Chondrocyte (in vitro differentiated cells): ENCODE results near the gene CACNA1B. TPM values are rescaled to one million over a fixed set of nuclear protein-coding genes. Genes with fewer than 3 reads are reported as not detected.

Experiments used
- DNase-seq: peaks from one replicate; pipeline ENCODE4 v3.0.0; 2021; ENCODE audit warnings: mixed read lengths, low spot score
- H3K27ac Mint-ChIP-seq: one replicate; pipeline ENCODE4 v1.8.0; 2021; ENCODE audit warnings: mild to moderate bottlenecking, moderate library complexity, mixed read lengths; ENCODE audit not compliant: unreplicated experiment
- H3K27me3 Mint-ChIP-seq: 2 replicates; pipeline ENCODE4 v1.8.0; 2021; ENCODE audit warnings: low read depth, mixed read lengths
- H3K36me3 Mint-ChIP-seq: 2 replicates; pipeline ENCODE4 v1.8.0; 2021; ENCODE audit warnings: low read depth, mixed read lengths
- H3K4me1 Mint-ChIP-seq: 2 replicates; pipeline ENCODE4 v1.8.0; 2021; ENCODE audit warnings: low read depth, mild to moderate bottlenecking, mixed read lengths
- H3K4me3 Mint-ChIP-seq: one replicate; pipeline ENCODE4 v1.8.0; 2021; ENCODE audit warnings: mild to moderate bottlenecking, moderate library complexity, mixed read lengths; ENCODE audit not compliant: unreplicated experiment
- H3K9me3 Mint-ChIP-seq: 2 replicates; pipeline ENCODE4 v1.8.0; 2021; ENCODE audit warnings: low read depth, mixed read lengths
- total RNA-seq: library from RNA; stranded (reverse); gene quantifications from 3 replicates; pipeline ENCODE4 v1.2.1, GENCODE V29; 2021
- TF ChIP-seq, protein P1 (sequence below): fragments of 200-600 bp; sonication (generic); IDR thresholded peaks from 2 replicates; pipeline ENCODE4 v1.5.0; 2021; ENCODE audit warnings: antibody characterized with exemption, mild to moderate bottlenecking, moderate library complexity

CACNA1B gene
- total RNA-seq, 1 donor from 2014 or later: 3.7 TPM

DNA sequence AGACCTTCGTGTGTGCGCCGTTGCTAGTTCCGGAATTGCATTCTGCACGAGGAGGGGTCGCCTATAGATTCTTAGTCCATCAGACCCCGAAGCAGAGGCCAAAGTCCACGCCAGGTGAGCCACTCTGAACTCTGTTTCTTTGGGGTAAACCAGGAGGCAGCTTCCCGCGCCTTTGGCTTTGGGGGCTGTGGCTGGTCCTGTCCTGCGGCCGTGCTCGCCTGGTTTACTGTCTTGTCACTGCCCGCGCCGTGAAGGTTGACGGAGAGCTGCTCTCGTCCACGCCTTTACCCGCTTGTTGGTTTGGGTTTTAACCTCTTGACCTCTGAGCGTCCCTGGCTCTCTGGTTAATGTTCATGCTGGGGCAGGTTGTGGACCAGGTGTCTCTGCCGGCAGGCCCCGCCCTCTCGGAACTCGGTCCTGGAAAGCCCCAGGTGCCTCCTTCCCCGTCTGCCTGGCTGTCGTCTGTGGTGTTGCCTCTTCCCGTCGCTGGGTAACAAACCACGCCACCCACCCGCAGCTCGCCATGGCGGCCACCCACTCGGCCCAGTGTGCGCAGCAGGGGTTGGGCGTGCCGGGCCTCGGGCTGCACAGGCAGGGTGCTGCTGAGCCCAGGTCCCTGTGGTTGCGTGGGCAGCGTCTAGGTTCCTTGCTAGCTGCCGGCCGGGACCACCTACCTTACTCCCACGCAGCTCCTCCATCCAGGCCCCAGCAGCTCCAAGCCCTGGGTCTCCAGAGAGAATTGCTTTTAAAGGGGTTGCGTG lies 44.6 kb upstream of the CACNA1B start:
- no peaks in the 10 kb centered on the region for H3K9me3 Mint-ChIP-seq
- no peaks in the 10 kb centered on the region for H3K4me1 Mint-ChIP-seq
- TF ChIP-seq, protein P1, sequence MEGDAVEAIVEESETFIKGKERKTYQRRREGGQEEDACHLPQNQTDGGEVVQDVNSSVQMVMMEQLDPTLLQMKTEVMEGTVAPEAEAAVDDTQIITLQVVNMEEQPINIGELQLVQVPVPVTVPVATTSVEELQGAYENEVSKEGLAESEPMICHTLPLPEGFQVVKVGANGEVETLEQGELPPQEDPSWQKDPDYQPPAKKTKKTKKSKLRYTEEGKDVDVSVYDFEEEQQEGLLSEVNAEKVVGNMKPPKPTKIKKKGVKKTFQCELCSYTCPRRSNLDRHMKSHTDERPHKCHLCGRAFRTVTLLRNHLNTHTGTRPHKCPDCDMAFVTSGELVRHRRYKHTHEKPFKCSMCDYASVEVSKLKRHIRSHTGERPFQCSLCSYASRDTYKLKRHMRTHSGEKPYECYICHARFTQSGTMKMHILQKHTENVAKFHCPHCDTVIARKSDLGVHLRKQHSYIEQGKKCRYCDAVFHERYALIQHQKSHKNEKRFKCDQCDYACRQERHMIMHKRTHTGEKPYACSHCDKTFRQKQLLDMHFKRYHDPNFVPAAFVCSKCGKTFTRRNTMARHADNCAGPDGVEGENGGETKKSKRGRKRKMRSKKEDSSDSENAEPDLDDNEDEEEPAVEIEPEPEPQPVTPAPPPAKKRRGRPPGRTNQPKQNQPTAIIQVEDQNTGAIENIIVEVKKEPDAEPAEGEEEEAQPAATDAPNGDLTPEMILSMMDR: no peak
- no peaks in the 10 kb centered on the region for H3K27me3 Mint-ChIP-seq
- H3K4me3 Mint-ChIP-seq: no peak overlapping the region
- DNase-seq: no peak
- no peak overlapping the region for H3K27ac Mint-ChIP-seq
- peaks cover 9% of the 10 kb centered on the region for H3K36me3 Mint-ChIP-seq

DNA sequence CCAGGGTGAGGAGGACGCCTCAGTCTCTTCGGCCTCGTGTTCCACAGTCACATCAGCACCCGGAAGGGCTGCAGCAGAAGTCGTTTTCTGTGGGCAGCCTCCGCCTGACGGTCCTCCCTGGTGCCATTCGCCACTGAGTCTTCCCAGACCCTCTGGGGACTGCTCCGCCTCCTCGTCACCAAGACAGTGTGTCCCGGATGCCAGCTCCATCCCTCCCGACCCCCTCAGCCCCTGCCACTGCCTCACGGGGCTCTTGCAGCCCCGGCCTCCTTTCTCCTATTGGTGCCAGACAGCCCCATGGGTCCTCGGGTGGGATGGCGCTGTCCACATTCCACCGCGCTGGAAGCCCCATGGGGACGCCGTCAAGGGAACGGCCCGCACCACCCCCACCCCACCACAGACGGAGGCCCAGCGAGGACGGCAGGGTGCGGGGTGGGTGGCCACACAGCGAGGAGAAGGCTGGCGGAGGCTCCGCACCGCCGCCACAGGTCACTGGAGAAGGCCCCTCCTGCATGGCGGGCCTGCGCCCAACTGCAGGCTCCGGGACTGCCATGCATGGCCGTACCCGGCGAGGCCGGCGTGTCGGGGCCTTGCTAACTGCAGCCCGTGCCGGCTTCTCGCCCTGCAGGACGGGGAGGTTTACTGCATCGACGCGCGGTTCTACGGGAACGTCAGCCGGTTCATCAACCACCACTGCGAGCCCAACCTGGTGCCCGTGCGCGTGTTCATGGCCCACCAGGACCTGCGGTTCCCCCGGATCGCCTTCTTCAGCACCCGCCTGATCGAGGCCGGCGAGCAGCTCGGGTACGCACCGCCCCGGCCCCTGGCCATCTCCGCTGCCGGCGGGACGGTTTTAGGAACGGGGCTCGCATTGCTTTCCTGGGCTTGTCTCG lies 43.6 kb upstream of the CACNA1B start:
- TF ChIP-seq, protein P1: no peak
- peaks cover 12% of the 10 kb centered on the region for H3K36me3 Mint-ChIP-seq
- no peak overlapping the region for H3K4me3 Mint-ChIP-seq

DNA sequence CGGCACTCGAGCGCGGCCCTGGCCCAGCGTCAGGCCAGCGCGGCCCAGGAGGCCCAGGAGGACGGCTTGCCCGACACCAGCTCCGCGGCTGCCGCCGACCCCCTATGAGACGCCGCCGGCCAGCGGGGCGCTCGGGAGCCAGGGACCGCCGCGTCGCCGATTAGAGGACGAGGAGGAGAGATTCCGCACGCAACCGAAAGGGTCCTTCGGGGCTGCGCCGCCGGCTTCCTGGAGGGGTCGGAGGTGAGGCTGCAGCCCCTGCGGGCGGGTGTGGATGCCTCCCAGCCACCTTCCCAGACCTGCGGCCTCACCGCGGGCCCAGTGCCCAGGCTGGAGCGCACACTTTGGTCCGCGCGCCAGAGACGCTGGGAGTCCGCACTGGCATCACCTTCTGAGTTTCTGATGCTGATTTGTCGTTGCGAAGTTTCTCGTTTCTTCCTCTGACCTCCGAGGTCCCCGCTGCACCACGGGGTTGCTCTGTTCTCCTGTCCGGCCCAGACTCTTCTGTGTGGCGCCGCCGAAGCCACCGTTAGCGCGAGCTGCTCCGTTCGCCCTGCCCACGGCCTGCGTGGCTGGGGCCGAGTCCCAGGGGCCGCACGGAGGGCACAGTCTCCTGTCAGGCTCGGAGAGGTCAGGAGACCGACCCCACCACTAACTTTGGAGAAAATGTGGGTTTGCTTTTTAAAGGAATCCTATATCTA lies 42.6 kb upstream of the CACNA1B start:
- peak; percentile 87 for DNase-seq
- peaks cover 16% of the 10 kb centered on the region for H3K36me3 Mint-ChIP-seq
- peaks cover 5% of the 10 kb centered on the region for H3K9me3 Mint-ChIP-seq

More for the DNA sequence above, 43.6 kb upstream of the CACNA1B start:
- Mint-ChIP-seq H3K27ac (no peak overlapping the region), H3K4me1 (no peaks in the 10 kb centered on the region), H3K9me3 (no peaks in the 10 kb centered on the region), H3K27me3 (no peaks in the 10 kb centered on the region)
- DNase-seq: peak; percentile 93

DNA sequence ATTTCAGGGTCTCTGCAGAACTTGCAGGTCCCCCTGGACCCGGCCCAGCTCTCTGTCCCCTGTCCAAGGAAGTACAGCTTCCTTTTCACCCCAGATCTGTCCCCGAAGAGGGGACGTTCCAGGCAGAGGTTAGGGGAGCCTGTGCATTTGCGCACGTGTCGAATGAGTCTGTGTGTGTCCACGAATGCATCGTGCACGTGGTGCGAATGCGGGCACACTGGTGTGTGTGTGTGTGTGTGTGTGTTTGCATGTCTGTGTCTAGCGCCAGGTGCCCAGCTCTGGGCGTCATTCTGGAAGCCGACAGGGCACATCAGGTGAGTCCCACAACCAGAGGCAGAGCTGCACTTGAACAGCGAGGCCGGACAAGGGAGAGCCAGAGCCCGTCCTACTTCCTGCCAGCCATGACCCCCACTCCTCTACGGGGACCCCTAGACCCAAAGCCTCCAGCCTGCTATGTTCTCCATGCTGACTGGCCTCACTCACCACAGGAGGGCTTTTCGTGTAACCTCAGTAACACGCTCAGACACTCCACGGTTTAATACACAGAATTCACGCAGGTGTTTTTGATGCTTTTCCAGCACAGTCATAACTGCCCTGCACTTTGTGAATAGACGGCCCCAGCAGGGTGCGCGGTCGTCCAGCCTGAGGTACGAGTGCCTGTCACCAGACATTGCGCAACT lies 41.3 kb upstream of the CACNA1B start:
- Mint-ChIP-seq H3K9me3 (peaks cover 5% of the 10 kb centered on the region), H3K4me1 (no peaks in the 10 kb centered on the region), H3K36me3 (peaks cover 16% of the 10 kb centered on the region), H3K4me3 (no peak overlapping the region), H3K27ac (no peak overlapping the region), H3K27me3 (no peaks in the 10 kb centered on the region)
- TF ChIP-seq, protein P1: no peak
- DNase-seq: peak; percentile 84

More for the DNA sequence above, 42.6 kb upstream of the CACNA1B start:
- Mint-ChIP-seq H3K27ac (no peak overlapping the region), H3K4me3 (no peak overlapping the region), H3K4me1 (no peaks in the 10 kb centered on the region), H3K27me3 (no peaks in the 10 kb centered on the region)
- TF ChIP-seq, protein P1: no peak
